Measurements from ENCODE around the gene EXOC4. TPM values are rescaled to one million over a fixed set of nuclear protein-coding genes. Genes with fewer than 3 reads are reported as not detected.

EXOC4 gene
- total RNA-seq, 1 experiment from 2014 or later, result 75.8 TPM

DNA sequence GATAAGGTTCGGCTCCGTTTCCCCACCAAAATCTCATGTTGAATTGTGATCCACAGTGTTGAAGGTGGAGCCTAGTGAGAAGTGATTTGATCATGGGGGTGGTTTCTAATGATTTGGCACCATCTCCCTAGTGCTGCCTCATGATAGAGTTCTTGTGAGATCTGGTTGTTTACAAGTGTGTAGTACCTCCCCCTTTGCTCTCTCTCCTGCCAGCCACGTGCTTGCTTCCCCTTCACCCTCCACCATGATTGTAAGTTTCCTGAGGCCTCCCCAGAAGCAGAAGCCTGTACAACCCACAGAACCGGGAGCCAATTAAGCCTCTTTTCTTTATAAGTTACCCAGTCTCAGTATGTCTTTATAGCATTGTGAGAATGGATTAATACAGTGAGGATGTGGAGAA lies 862.1 kb downstream of the EXOC4 start:
- Histone ChIP-seq H3K27ac (ENCODE audit: insufficient read length, low read depth, low read length) (no peak overlapping the region), H3K4me2 (ENCODE audit: insufficient read depth, insufficient read length, low read length) (no peak overlapping the region), H3K4me1 (ENCODE audit: insufficient read depth, low read length) (no peaks in the 10 kb centered on the region; the same call in 1 of the 2 replicates), H3K79me2 (ENCODE audit: insufficient read depth, low read length) (no peaks in the 10 kb centered on the region), H2BK120ac (ENCODE audit: low read depth, low read length, poor library complexity, severe bottlenecking) (no peak overlapping the region), H4K91ac (ENCODE audit: insufficient read length, low read depth, low read length) (no peak overlapping the region), H3K18ac (ENCODE audit: insufficient read length, low read depth, low read length) (no peak overlapping the region), H2AK5ac (ENCODE audit: insufficient read length, low read length) (no peak overlapping the region), H4K20me1 (ENCODE audit: control insufficient read depth, insufficient read depth, insufficient read length) (no peaks in the 10 kb centered on the region), H4K5ac (ENCODE audit: insufficient read length, low read depth, low read length) (no peak overlapping the region), H3K14ac (ENCODE audit: insufficient read depth, low read length) (no peak overlapping the region), H3K23me2 (ENCODE audit: insufficient read length, low read depth, low read length, poor library complexity, severe bottlenecking) (no peaks in the 10 kb centered on the region), H3K9ac (ENCODE audit: extremely low read depth, insufficient read length, low read length) (no peak overlapping the region), H3K23ac (ENCODE audit: insufficient read length, low read depth, low read length) (no peak overlapping the region), H2BK5ac (ENCODE audit: insufficient read length, low read length) (no peak overlapping the region), H4K8ac (replicated peaks; ENCODE audit: insufficient read length, low read depth, low read length) (no peak overlapping the region), H2BK12ac (ENCODE audit: insufficient read length, low read depth, low read length) (no peak overlapping the region), H3K9me3 (ENCODE audit: control insufficient read depth, low read depth, low read length) (no peaks in the 10 kb centered on the region), H3K27me3 (ENCODE audit: insufficient read depth, low read length) (no peaks in the 10 kb centered on the region), H3K56ac (ENCODE audit: insufficient read length, low read depth, low read length) (no peak overlapping the region), H3K4ac (ENCODE audit: low read depth, low read length) (no peak overlapping the region), H2BK15ac (ENCODE audit: low read depth, low read length) (no peak overlapping the region), H2BK20ac (ENCODE audit: low read depth, low read length, poor library complexity, severe bottlenecking) (no peak overlapping the region), H3T11ph (ENCODE audit: low read length) (no peak overlapping the region), H2AFZ (ENCODE audit: low read length) (no peak overlapping the region), H3K79me1 (ENCODE audit: insufficient read depth, low read depth, low read length, poor library complexity, severe bottlenecking) (no peaks in the 10 kb centered on the region)
- Mint-ChIP-seq H3K27me3 (ENCODE audit: low read depth) (no peaks in the 10 kb centered on the region; the same call in 1 of the 2 replicates), H3K27ac (0 out of 7 replicates have a peak overlapping the region, but pooled peaks of 1 of the 3 experiments have one; percentile 58), H3K4me3 (no peak overlapping the region), H3K9me3 (peaks cover 2 to 13% of the 10 kb centered on the region in 2 experiments; a peak in 4 of 5 replicates), H3K36me3 (ENCODE audit: insufficient read depth in 1 of 3, low read depth in 3 of 3) (peaks cover 0 to 5% (median 4%) of the 10 kb centered on the region in 3 experiments; a peak in 4 of 7 replicates), H3K4me1 (peaks cover 25 to 34% of the 10 kb centered on the region in 2 experiments)
- TF ChIP-seq, protein P1, sequence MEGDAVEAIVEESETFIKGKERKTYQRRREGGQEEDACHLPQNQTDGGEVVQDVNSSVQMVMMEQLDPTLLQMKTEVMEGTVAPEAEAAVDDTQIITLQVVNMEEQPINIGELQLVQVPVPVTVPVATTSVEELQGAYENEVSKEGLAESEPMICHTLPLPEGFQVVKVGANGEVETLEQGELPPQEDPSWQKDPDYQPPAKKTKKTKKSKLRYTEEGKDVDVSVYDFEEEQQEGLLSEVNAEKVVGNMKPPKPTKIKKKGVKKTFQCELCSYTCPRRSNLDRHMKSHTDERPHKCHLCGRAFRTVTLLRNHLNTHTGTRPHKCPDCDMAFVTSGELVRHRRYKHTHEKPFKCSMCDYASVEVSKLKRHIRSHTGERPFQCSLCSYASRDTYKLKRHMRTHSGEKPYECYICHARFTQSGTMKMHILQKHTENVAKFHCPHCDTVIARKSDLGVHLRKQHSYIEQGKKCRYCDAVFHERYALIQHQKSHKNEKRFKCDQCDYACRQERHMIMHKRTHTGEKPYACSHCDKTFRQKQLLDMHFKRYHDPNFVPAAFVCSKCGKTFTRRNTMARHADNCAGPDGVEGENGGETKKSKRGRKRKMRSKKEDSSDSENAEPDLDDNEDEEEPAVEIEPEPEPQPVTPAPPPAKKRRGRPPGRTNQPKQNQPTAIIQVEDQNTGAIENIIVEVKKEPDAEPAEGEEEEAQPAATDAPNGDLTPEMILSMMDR (conservative IDR thresholded peaks at IDR 0.05), result no peak
- WGBS (ENCODE audit: extremely low coverage, insufficient read length, low lambda C conversion rate), result no CpG with 5 or more reads among the region's 4 CpGs
- DNase-seq, result no peak

Small RNAs within 50 kb of the gene (microRNA-seq; reads per million reads assigned to microRNA genes)
- not detected for gene MIR6133 (ENCODE audit: borderline microRNAs expressed)

Other genes starting within 250 kb of the EXOC4 start
- gene CHCHD3, start 171.0 kb upstream of the EXOC4 start, total RNA-seq (2021), result 104 and 110 TPM in 2 replicates